Esophagus (tissue), 2 donors: ENCODE measurements around the gene ABI3. TPM values are rescaled to one million over a fixed set of nuclear protein-coding genes. Genes with fewer than 3 reads are reported as not detected.
A peak's percentile ranks its signal among the peaks of the same experiment; 100 is the strongest.
"Not testable (repeated sequence)": the region's sequence is repeated elsewhere in the genome, so short reads cannot be mapped to it uniquely, and the experiment has no call there.

Source experiments
- H3K27ac ChIP-seq, 2 donors: one replicate each; pipeline ENCODE4 v1.5.1; 2013; ENCODE audit warnings: low read depth in 2 of 2, mild to moderate bottlenecking in 2 of 2, inconsistent platforms in 1 of 2, low read length in 1 of 2, moderate library complexity in 1 of 2
- H3K27me3 ChIP-seq, 2 donors: one replicate each; pipeline ENCODE4 v1.6.1; 2013; ENCODE audit warnings: low read length in 2 of 2, control low read depth in 1 of 2, mild to moderate bottlenecking in 1 of 2; ENCODE audit not compliant: insufficient read depth in 2 of 2, control insufficient read depth in 1 of 2
- H3K36me3 ChIP-seq, 2 donors: one replicate each; pipeline ENCODE4 v1.6.1; 2013; ENCODE audit warnings: low read length in 1 of 2; ENCODE audit not compliant: control insufficient read depth in 2 of 2, insufficient read depth in 2 of 2
- H3K4me1 ChIP-seq, 2 donors: one replicate each; pipeline ENCODE4 v1.6.1; 2013; ENCODE audit warnings: low read length in 1 of 2; ENCODE audit not compliant: control insufficient read depth in 2 of 2, insufficient read depth in 2 of 2
- H3K4me3 ChIP-seq, 2 donors: one replicate each; pipeline ENCODE4 v1.5.1; 2013; ENCODE audit warnings: low read length in 2 of 2, mild to moderate bottlenecking in 2 of 2, low read depth in 1 of 2, moderate library complexity in 1 of 2
- H3K9me3 ChIP-seq, 2 donors: one replicate each; pipeline ENCODE4 v1.6.1; 2013; ENCODE audit warnings: mild to moderate bottlenecking in 2 of 2, low read depth in 1 of 2, low read length in 1 of 2, moderate library complexity in 1 of 2; ENCODE audit not compliant: control insufficient read depth in 2 of 2, insufficient read depth in 1 of 2
- WGBS, 2 donors: extraction: QIAGEN DNeasy Blood & Tissue Kit; methylation state at CpG; one replicate each; pipeline ENCODE4 v1.1.7; 2013; 5-methylcytosine and 5-hydroxymethylcytosine counted together
- polyA plus RNA-seq, 2 donors: library from polyadenylated mRNA; stranded (reverse); fragments of 200-250 nt; gene quantifications; one replicate each; pipeline ENCODE4 v1.2.3, GENCODE V29; 2013
- donor health status: healthy with polysubstance abuse.
- donor health status: Bipolar disorder and iron deficiency.

ABI3 gene
- polyA plus RNA-seq, 2 donors: 2.4 to 4.1 TPM

GRCh38 chr17:49183341-49183740 is 27.2 kb upstream of the ABI3 start:
- Histone ChIP-seq H3K4me3 (no peak overlapping the region), H3K27ac (no peak overlapping the region), H3K27me3 (no peaks in the 10 kb centered on the region), H3K9me3 (peaks cover 0 to 5% of the 10 kb centered on the region in 2 donors), H3K36me3 (no peaks in the 10 kb centered on the region), H3K4me1 (no peaks in the 10 kb centered on the region)
- WGBS, 2 donors: 83 to 90% methylated on average over 5 of the region's 5 CpGs

GRCh38 chr17:49183801-49184200 is 26.7 kb upstream of the ABI3 start:
- Histone ChIP-seq H3K27me3 (no peaks in the 10 kb centered on the region), H3K27ac (no peak overlapping the region), H3K4me1 (no peaks in the 10 kb centered on the region), H3K9me3 (peaks cover 0 to 5% of the 10 kb centered on the region in 2 donors), H3K4me3 (no peak overlapping the region), H3K36me3 (no peaks in the 10 kb centered on the region)
- 86 to 92% methylated on average over 6 to 7 of the region's 7 CpGs for WGBS, 2 donors

GRCh38 chr17:49184522-49184921 is 26.0 kb upstream of the ABI3 start:
- H3K4me3 ChIP-seq, H3K27ac ChIP-seq, H3K9me3 ChIP-seq, H3K36me3 ChIP-seq, H3K4me1 ChIP-seq, H3K27me3 ChIP-seq: not testable (repeated sequence)

GRCh38 chr17:49185381-49185780 is 25.1 kb upstream of the ABI3 start:
- not testable (repeated sequence) for H3K9me3 ChIP-seq, H3K27me3 ChIP-seq, H3K4me1 ChIP-seq, H3K4me3 ChIP-seq, H3K27ac ChIP-seq, H3K36me3 ChIP-seq
- 95 to 97% methylated on average over 1 of the region's 1 CpG for WGBS, 2 donors

- peaks cover 0 to 5% of the 10 kb centered on the region in 2 donors for H3K9me3 ChIP-seq
- WGBS, 2 donors: 88 to 91% methylated on average over 3 of the region's 3 CpGs
- H3K36me3 ChIP-seq: no peaks in the 10 kb centered on the region
- H3K27me3 ChIP-seq: no peaks in the 10 kb centered on the region
- H3K4me3 ChIP-seq: no peak overlapping the region
- no peak overlapping the region for H3K27ac ChIP-seq
- H3K4me1 ChIP-seq: no peaks in the 10 kb centered on the region
These were observed 23.2 kb upstream of the ABI3 start for GRCh38 chr17:49187301-49187700.

- Histone ChIP-seq H3K4me3 (no peak overlapping the region), H3K27ac (peak overlapping the region in 1 of 2 donors; percentile 45), H3K9me3 (no peaks in the 10 kb centered on the region), H3K4me1 (no peaks in the 10 kb centered on the region), H3K27me3 (no peaks in the 10 kb centered on the region), H3K36me3 (no peaks in the 10 kb centered on the region)
- WGBS, 2 donors: 45 to 55% methylated on average over 4 of the region's 4 CpGs
These were observed 19.6 kb upstream of the ABI3 start for GRCh38 chr17:49190932-49191331.

GRCh38 chr17:49191409-49191916 is 19.0 kb upstream of the ABI3 start:
- no peaks in the 10 kb centered on the region for H3K9me3 ChIP-seq
- peak overlapping the region; percentile 93 to 99 for H3K27ac ChIP-seq
- WGBS, 2 donors: 4% methylated on average over 8 of the region's 8 CpGs
- no peaks in the 10 kb centered on the region for H3K36me3 ChIP-seq
- H3K27me3 ChIP-seq: no peaks in the 10 kb centered on the region
- no peaks in the 10 kb centered on the region for H3K4me1 ChIP-seq
- H3K4me3 ChIP-seq: peak overlapping the region; percentile 65 to 69

GRCh38 chr17:49191917-49192741 is 18.4 kb upstream of the ABI3 start:
- H3K36me3 ChIP-seq: no peaks in the 10 kb centered on the region
- peak overlapping the region; percentile 65 to 69 for H3K4me3 ChIP-seq
- H3K27me3 ChIP-seq: no peaks in the 10 kb centered on the region
- WGBS, 2 donors: 0% methylated on average over 53 of the region's 53 CpGs
- no peaks in the 10 kb centered on the region for H3K9me3 ChIP-seq
- H3K4me1 ChIP-seq: no peaks in the 10 kb centered on the region
- peak overlapping the region; percentile 93 to 99 for H3K27ac ChIP-seq

GRCh38 chr17:49193513-49194296 is 16.8 kb upstream of the ABI3 start:
- Histone ChIP-seq H3K4me3 (peak overlapping the region; percentile 4 to 65), H3K4me1 (no peaks in the 10 kb centered on the region), H3K27me3 (no peaks in the 10 kb centered on the region), H3K27ac (peak overlapping the region; percentile 53 to 67), H3K9me3 (no peaks in the 10 kb centered on the region), H3K36me3 (no peaks in the 10 kb centered on the region)
- WGBS, 2 donors: 5 to 7% methylated on average over 21 of the region's 21 CpGs
